Measurements from ENCODE around the gene TBXA2R.
"Not testable (repeated sequence)": the region's sequence is repeated elsewhere in the genome, so short reads cannot be mapped to it uniquely, and the experiment has no call there.

The TBXA2R gene

GRCh38 chr19:3638208-3639193 is 31.8 kb upstream of the TBXA2R start:
- no peak for DNase-seq

GRCh38 chr19:3637621-3638020 is 30.9 kb upstream of the TBXA2R start:
- no peak for DNase-seq

GRCh38 chr19:3636962-3637361 is 30.3 kb upstream of the TBXA2R start:
- DNase-seq, result no peak

GRCh38 chr19:3636506-3636905 is 29.8 kb upstream of the TBXA2R start:
- no peak for DNase-seq

GRCh38 chr19:3634496-3635045 is 27.9 kb upstream of the TBXA2R start:
- DNase-seq, result no peak

DNA sequence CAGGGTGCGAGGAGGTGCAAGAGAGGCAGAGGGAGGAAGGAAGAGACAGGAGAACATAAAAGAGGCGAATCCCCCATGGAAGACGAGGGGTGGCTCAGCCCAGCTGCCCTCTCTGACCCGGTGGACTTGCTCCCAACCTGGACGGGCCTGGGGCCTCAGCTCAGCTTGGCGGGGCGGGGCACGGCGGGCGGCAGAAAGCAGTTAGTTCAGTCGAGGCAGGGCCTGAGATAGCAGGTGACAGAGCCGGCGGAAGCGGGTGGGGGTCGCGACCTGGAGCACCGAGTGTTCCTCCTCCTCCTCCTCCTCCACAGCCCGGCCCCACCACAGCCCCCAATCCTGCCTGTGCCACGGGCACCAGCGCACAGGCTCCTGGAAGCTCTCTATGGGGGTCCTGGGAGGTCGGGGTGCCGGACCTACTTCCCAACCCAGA is 26.9 kb upstream of the TBXA2R start:
- DNase-seq, result no peak

DNA sequence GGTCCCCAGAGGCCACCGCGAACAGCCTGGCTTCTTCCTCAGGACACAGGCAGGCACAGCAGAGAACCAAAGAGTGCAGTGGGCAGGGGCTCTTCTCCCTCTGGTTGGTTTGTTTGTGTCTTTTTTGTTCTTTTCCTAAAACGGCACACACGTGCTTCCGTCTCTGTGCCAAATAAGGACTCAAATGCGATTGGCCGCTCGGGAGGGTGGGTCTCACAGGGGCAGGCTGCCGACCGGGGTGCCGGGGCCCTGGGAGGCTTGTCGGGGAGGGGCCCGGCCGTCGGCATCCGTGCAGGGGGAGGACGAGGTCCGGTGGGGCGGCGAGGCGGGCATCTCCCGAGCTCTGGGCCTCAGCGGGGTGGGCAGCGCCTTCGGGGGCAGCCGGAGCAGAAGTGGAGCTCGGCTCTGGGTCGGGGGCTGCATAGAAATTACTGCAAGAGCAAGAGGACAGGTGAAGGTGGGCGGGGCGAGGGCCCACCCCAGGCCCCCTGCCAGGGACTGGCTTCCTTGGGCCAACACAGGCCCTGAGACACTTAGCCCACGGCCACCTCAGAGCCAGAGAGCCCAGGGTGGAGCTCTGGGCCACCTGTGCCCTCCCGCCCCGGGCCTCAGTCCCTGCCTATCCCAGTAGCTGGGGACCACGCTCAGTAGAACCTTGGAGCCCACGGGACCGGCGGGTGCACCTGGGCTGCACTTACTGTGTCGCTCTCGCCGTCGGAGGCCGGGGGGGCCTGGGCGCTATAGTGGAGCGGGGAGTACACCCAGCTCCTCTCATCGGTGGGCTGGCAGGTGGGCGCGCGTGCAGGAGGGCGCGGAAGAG is 26.3 kb upstream of the TBXA2R start:
- no peak for DNase-seq

- no peak for DNase-seq
These were observed 25.4 kb upstream of the TBXA2R start for GRCh38 chr19:3632098-3632497.

- DNase-seq, result no peak
These were observed 24.6 kb upstream of the TBXA2R start for GRCh38 chr19:3631053-3631861.

DNA sequence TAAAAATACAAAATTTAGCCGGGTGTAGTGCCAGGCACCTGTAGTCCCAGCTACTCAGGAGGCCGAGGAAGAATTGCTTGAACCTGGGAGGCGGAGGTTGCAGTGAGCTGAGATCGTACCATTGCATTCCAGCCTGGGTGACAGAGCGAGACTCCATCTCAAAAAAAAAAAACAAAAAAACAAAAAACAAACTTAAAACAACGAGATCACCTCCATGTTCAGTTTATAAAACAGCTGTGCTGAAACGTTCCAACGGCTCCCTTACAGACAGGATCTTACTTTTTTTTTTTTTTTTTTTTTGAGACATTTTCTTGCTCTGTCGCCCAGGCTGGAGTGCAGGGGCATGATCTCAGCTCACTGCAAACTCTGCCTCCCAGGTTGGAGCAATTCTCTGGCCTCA is 22.1 kb upstream of the TBXA2R start:
- not testable (repeated sequence) for DNase-seq

- no peak for DNase-seq
These were observed 20.7 kb upstream of the TBXA2R start for GRCh38 chr19:3627351-3627723.

- DNase-seq, result peak; percentile 100
These were observed 20.0 kb upstream of the TBXA2R start, which contains the start of gene CACTIN for GRCh38 chr19:3626473-3627350. CACTIN (minus strand) TSS chr19:3626790; CDS start chr19:3626762, 28 bp downstream.

- peak; percentile 57 for DNase-seq
These were observed 19.4 kb upstream of the TBXA2R start for GRCh38 chr19:3625996-3626472.

DNA sequence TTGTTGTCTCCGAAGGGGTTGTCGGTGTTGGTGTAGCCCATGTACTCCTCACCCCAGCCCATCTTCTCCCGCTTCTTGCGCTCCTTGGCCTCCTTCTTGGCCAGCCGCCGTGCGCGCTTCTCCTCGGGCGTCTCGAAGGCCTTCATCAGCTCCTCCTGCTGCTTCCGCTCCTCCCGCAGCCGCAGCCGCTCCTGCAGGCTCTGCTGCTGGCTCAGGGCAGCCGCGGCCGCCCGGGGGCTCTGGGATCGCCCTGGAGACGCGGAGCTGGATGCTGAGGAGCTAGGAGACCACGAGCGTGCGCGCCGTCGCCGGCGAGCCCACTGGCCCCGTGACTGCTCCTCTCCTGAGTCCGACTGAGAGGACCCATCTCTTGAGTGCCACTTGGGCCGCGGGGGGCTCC is 17.0 kb upstream of the TBXA2R start:
- no peak for DNase-seq

GRCh38 chr19:3622224-3622623 is 15.5 kb upstream of the TBXA2R start:
- no peak for DNase-seq

DNA sequence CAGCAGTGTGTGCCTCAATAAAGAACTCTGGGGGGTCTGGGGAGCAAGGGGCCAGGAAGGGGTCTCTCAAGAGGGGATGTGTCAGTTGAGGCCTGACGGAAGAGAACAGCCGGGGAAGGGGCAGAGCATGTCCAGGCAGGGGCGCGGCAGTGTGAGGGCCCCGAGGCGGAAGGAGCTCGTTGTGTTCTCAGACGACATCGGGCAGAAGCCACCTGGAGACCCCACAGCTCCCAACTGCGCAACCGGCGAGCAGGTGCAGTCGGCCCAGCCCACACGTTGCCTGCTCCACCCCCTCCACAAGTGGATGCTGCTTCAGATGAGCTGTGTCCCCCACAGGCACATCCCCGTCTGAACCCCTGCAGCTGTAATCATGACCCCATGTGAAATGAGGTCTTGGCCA is 15.0 kb upstream of the TBXA2R start:
- DNase-seq, result no peak

- DNase-seq, result no peak
These were observed 14.3 kb upstream of the TBXA2R start for GRCh38 chr19:3620817-3621547.

DNA sequence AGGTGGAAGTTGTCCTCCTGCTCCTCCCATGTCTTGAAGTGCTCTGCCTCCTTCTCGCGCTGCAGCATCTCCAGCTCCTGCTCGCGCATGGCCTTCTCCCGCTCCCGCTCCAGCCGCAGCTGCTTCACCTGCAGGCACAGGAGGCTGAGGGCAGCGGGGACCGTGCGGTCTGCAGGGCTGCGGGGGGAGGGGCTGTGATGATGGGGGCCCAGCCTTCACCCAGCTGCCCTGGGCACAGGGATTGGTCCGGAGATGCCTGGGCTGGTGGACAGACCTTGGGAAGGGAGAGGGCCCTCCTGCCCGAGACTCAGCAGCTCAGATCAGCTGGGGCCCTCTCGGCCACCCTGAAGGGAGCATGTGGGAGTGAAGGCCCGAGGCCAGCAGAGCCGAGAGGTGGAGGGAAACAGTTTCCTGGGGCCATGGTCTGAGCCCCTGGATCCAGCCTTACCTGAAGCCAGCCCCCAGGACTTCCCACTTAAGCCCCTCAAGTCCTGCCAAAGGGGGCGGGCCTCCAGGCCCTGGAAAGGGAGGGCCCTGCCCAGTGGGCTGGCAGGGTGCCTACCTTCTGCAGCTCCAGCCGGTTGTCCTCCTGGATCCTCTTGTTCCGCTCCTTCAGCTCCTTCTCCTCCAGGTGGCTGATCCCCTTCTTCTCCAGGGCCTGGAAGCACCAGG is 13.6 kb upstream of the TBXA2R start:
- no peak for DNase-seq

DNA sequence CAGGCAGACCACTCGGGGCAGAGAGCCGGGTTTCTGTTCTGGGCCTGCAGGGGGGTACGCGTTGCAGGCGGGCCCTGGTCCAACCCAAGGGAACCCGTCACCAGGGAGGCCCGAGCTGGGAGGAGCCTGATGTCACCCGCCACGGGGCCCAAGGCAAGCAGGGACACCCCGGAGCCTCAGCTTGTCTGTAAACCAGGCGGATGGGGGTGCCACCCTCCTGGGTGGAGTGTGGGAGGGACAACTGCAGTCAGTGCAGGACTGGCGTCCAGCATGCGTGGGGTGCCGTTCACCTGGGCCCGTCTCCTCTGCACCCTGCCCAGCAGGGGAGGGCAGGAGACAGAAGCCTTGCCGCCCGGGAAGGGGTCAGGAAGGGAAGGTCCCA is 12.9 kb upstream of the TBXA2R start:
- DNase-seq, result no peak
